Measurements from ENCODE around the gene CDCA7L.
"Not testable (repeated sequence)": the region's sequence is repeated elsewhere in the genome, so short reads cannot be mapped to it uniquely, and the experiment has no call there.

Gene CDCA7L

DNA sequence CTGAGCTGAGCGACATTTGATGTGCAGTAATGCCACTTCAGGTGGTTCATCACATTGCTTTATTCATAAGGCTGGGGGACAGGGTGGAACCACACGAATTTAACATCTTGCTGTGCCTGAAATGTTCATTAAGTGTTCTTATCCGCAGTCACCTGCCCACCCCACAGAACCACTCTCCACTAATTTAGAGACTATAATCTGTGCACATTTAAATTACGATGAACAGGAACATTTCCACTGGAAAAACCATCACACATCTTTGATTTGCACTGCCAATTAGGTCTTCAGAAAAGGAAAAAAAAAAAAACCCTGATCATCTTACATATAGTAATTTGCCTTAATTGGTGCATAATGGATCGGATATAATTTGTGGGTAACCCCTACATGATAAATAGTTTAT, 2.3 kb downstream of the CDCA7L start:
- no peak for DNase-seq

GRCh38 chr7:21942955-21943354, 2.7 kb downstream of the CDCA7L start:
- no peak for DNase-seq

DNA sequence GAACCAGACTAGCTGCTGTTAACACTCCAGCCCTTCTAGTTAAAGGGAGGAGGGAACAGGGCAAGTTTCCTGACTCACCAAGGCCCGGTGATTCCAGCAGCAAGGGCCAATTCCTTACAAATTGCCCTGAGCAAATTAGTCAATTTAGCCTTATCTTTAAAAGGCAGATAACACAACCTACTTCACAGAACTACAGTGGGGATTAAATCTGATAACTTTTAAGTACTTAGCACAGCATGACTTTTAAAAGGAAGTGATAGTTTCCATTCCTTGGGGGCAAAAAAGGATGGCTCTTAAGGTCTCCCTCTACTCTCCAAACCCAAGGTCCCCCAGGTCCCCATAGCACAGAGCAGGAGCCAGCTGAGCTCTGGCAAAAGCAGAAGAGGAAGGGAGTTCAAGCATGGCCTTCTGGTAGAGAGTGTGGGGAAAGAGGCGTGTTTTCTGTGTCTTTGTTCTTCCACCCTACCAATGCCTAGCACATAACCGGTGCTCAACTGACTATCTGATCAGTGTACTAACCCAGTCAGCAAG, 4.0 kb downstream of the CDCA7L start:
- DNase-seq = no peak

DNA sequence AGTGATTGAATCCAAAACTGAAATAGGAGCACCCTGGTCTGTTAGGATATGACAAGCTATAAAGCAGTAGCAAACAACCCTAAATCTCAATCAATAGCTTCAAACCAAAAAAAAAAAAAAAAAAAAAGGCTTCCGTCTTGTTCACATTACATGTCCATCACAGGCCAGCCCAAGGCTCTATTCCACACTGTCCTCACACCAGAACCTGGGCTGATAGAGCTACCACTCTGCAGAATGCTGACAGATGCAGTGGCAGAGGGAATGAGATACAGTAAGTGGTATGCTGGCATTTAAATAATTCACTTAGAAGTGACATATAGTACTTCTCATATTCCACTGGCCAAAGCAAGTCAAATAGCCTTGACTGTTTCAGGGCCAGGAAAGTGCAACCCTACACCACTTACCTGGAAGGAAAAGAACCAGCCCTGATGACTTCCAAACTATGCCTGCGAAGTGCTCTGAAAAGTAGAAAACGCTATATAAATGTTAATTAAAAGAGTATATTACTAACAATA, 5.8 kb downstream of the CDCA7L start:
- no peak for DNase-seq

- DNase-seq = no peak
Observed at GRCh38 chr7:21939136-21939857, 6.4 kb downstream of the CDCA7L start.

DNA sequence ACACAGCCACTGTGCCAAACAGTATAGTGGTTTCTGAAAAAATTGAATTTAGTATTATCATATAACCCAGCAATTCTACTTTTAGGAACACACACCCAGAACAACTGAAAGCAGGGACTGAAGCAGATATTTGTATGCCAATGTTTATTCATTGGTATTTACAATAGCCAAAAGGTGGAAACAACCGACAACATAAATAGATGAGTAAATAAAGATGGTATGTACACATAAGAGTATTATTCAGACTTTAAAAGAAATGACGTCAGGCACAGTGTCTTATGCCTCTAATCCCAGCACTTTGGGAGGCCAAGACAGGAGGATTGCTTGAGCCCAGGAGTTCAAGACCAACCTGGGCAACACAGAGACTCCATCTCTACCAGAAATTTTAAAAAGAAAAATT, 7.2 kb downstream of the CDCA7L start:
- DNase-seq = no peak

DNA sequence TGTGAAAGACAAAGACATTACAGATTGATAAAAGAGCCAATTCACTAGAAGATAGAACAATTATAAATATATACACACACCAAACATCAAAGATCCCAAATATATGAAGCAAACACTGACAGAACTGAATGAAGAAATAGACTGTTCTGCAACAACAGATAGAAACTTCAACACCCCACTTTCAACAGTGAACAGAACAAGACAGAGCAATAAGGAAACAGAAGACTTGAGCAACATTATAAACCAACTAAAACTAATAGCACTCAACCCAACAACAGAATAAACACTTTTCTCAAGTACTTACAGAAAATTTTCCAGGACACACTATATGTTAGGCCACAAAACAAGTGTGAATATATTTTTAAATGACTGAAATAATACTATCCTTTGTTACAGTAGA, 10.9 kb downstream of the CDCA7L start:
- no peak for DNase-seq

DNA sequence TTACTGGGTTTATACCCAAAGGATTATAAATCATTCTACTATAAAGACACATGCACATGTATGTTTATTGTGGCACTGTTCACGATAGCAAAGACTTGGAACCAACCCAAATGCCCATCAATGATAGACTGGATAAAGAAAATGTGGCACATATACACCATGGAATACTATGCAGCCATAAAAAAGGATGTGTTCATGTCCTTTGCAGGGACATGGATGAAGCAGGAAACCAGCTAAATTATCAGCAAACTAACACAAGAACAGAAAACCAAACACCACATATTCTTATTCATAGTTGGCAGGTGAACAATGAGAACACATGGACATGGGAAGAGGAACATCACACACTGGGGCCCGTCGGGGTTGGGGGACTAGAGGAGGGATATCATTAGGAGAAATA, 12.4 kb downstream of the CDCA7L start:
- not testable (repeated sequence) for DNase-seq

DNA sequence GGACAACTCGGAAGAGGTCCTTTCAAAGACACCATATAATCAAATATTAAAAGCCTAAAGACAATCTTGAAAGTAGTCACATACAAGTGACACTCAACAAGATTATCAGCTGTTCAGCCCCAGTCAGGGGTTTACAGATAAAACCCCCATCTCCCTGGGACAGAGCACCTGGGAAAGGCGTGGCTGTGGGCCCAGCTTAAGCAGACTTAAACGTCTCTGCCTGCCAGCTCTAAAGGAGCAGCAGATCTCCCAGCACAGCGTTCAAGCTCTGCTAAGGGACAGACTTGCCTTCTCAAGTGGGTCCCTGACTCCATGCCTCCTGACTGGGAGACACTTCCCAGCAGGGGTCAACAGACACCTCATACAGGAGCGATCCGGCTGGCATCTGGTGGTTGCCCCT, 18.0 kb downstream of the CDCA7L start:
- DNase-seq = no peak

GRCh38 chr7:21926448-21926847, 19.3 kb downstream of the CDCA7L start:
- DNase-seq = no peak

DNA sequence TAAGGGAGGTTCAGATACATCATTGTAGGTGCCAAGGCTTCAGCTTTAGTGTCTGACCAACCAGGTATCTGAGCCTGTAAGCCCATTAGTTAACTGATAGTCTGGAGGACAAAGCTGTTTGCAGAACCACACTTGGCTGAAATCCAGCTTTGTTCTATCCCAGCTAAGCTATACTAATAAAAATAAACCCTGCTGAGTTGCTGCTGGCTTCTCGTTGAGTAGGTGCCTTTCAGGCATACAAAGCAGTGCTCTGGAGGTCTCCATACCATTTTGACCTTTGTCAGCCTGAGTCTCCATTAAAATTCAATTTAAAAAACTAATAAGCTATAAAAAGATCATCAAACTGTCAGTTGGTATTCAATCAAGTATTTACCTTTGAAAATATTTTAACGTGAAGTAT, 22.0 kb downstream of the CDCA7L start:
- DNase-seq = no peak

GRCh38 chr7:21922605-21923004, 23.1 kb downstream of the CDCA7L start:
- DNase-seq = no peak

- no peak for DNase-seq
Observed at GRCh38 chr7:21920936-21921335, 24.8 kb downstream of the CDCA7L start.

DNA sequence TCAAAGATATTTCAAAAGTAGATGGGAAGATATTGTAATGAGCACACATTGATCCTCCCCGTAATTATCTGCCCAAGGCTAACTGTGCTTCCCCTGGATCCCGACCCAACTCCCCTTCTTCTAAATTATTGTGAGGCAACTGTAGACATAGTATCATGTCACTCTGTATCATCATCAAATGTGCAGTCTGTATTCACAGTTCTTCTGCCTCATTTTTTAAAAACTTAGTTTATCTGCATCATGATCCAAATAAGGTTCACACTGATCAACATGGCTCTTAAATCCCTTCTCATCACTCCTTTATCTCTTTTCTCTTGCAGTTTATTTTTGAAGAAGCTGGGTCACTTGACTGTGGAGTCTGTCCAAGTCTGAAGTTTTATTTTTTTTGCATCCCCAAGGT, 27.5 kb downstream of the CDCA7L start:
- no peak for DNase-seq

- no peak for DNase-seq
Observed at GRCh38 chr7:21916629-21917028, 29.1 kb downstream of the CDCA7L start.

DNA sequence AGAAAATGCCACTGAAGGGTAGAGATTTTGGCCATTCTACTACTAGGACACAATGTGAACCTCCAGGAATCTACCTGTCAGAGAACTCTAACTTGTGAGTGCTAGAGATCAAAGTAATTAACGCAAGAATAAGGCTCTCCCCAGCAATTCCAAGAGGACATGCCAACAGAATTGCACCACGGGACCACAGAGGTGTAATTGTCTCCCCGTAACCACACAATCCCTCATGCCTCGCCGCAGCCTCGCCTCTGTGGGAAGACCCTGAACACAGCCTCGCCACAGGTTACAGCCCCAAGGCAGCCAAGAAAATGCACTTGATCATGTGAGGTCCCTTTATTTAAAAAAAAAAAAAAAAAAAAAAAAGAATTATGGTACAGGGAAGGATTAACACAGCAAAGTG, 29.5 kb downstream of the CDCA7L start:
- DNase-seq = no peak

DNA sequence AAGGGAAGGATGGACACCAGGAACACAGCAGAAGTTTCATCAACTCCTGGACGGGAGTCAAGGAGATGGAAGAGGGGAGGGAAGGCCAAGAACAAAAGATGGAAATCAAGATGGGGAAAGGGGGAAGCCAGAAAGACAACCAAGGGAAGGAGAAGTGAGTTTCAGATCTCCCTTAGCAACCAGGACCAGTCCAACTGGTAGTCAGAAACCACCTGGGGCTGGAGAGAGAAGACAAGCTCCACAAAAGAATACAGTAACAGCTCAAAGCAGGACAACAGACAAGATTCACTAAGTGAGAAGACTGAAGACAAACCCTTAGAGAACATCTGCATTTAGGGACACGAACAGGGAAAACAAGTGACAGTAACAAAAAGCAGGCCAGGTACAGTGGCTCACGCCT, 30.6 kb downstream of the CDCA7L start:
- DNase-seq = no peak

GRCh38 chr7:21914671-21915070, 31.0 kb downstream of the CDCA7L start:
- no peak for DNase-seq

GRCh38 chr7:21912931-21913780, 32.5 kb downstream of the CDCA7L start:
- no peak for DNase-seq

- DNase-seq = no peak
Observed at GRCh38 chr7:21912305-21912704, 33.4 kb downstream of the CDCA7L start.

DNA sequence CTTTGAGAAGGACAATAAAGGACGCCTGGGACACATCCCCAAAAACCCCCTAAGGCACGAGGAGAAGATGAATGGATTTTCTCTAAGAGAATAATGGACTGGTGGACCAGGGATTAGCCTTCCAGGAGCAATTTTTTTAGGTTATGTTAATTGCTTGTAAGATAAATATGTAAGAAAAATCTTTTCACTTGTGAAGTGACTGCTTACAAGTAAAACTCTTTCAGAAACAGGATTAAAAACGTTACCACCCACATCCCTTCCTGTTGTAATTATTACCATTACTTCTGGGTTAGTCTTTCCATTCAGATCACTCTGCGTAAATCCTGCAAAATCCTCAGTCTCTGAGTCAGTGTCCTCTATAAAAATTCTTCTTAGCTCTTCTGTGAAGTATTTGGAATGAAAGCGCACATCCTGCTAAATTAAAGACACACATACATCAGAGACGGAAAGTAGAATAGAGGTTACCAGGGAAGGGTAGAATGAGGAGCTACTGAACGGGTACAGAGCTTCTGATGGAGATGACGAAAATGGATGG, 34.3 kb downstream of the CDCA7L start:
- DNase-seq = no peak

DNA sequence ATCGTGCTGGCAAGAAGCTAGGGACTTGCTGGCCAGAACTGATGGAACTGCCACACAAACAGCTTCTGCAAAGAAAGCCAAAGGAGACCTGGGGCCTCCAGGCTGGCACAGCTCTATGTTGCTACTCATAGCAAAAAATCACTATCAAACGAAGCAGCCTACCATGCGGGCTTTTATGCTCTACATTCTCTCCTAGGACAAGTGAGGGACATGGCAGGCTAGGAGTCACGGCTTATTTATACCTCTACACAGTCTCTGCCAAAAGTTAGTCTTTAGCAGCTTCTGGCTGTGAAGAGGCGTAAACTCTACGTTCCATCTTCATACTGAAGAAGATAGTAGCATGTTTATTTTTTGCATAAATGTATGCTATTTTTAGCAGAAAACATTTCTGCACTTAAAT, 35.4 kb downstream of the CDCA7L start:
- DNase-seq = no peak

GRCh38 chr7:21908746-21909145, 37.0 kb downstream of the CDCA7L start:
- no peak for DNase-seq
